Hair follicular keratinocyte (primary cell): ENCODE data around the gene OR5B17. TPM values are rescaled to one million over a fixed set of nuclear protein-coding genes. Genes with fewer than 3 reads are reported as not detected.

Experiments used
- total RNA-seq: library from RNA; depleted of rRNA; stranded (reverse); fragments of >200 nt; gene quantifications from 2 replicates; pipeline ENCODE4 v1.2.3, GENCODE V29; 2015

Gene OR5B17
- not detected in 2 replicates for total RNA-seq

GRCh38 chr11:58358969-58359368, at the start of gene OR5B17:
TSS of gene OR5B17 (minus strand) at chr11:58359069. CDS start at chr11:58359069, 0 bp downstream.

GRCh38 chr11:58406774-58407173, 47.9 kb upstream of the OR5B17 start, which contains the start of gene OR5B3:
TSS of gene OR5B3 (minus strand) at chr11:58406874. CDS start at chr11:58403409, 3,465 bp downstream.

Other genes with a start within 250 kb of the OR5B17 start
- not detected in 2 replicates for gene OR9I1, start 233.5 kb downstream of the OR5B17 start, total RNA-seq
- not detected in 2 replicates for gene OR9Q2, start 170.0 kb downstream of the OR5B17 start, total RNA-seq
- not detected in 2 replicates for gene OR1S2, start 154.9 kb downstream of the OR5B17 start, total RNA-seq
- not detected in 2 replicates for gene OR1S1, start 146.3 kb downstream of the OR5B17 start, total RNA-seq
- gene OR10Q1, start 130.2 kb downstream of the OR5B17 start, total RNA-seq: not detected in 2 replicates
- not detected in 2 replicates for gene OR10W1, start 90.8 kb downstream of the OR5B17 start, total RNA-seq
- not detected in 2 replicates for gene OR5B3, start 47.8 kb upstream of the OR5B17 start, total RNA-seq
- gene OR5B2, start 69.1 kb upstream of the OR5B17 start, total RNA-seq: not detected in 2 replicates
- gene OR5B12, start 83.2 kb upstream of the OR5B17 start, total RNA-seq: not detected in 2 replicates
- not detected in 2 replicates for gene OR5B21, start 149.0 kb upstream of the OR5B17 start, total RNA-seq
- 23.2 and 28.9 TPM in 2 replicates for gene LPXN, start 216.8 kb upstream of the OR5B17 start, total RNA-seq
- 35.2 and 42.9 TPM in 2 replicates for gene ZFP91, start 220.0 kb upstream of the OR5B17 start, total RNA-seq